Endometrium (tissue), 2 donors: Measurements from ENCODE around the gene GBX1.

Experiments used
- FAIRE-seq: peaks from 2 replicates; lab custom pipeline; 2012; peaks lifted over from hg19 to GRCh38; lab: Jason Lieb, UNC
- donor health status: control.
- donor health status: control.

Gene GBX1

DNA sequence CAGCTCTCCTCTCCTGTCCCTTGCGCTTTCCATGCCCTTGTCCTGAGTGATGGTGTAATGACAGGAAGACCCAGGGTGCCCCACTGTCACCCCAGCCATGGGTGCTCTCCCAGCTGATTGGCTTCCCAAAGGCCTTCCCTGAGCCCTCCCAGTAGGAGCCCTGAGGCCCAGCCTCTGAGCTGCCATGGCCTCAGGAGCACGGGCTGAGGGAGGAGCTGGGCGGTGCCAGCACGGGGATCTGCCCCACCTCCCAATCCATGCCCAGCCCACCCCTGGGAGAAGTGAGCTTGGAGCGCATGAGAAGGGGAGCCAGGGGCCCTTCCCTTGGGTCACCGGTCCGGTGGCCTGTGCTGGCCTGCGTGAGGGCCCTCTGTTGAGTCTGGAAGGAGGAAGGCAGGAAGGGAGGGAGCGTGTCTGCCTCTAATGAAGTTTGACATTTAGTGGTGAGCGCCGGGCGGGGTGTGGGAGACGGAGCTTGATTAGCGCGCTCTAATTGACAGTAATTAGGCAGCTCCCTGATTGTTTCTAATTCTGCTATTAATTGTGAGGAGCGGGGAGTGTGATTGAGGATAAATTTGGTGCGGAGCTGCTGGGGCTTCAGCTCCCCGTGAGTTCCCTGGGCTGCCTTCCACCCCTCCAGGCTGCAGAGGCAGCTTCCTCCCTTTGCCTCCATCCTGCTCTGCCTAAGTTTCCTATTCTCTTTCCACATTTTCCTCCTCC is 28.3 kb downstream of the GBX1 start:
- no peak for FAIRE-seq

DNA sequence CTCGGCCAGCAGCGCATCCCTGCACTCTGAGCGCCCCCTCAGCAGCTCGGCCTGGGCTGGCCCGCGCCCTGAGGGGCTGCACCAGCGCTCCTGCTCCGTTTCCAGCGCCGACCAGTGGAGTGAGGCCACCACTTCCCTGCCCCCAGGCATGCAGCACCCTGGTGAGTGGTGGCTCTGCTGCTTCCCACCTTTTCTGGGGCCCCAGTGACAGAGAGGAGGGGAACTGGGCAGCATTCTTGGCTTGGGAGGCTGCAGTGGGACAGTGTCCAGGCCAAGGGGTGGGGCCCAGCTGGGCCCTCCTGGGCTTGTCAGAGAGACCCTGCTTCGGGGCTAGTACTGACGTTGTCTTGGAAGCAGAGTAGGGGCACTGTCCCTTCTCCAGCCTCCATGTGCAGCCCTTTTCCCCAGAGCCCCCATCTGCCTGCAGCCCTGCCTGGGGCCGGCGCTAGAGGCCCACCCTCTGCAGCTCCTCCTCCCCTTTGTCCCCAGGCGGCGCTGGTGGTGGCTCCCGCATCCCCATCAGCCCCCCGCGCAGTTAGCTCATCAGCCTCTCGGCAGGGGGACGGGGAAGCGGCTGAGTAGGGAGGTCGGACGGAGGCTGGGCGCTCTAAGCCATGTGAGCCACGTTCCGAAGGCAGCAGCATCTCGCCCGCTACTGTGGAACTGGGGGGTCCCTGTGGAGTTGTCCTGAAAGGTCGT is 29.2 kb downstream of the GBX1 start:
- no peak for FAIRE-seq

DNA sequence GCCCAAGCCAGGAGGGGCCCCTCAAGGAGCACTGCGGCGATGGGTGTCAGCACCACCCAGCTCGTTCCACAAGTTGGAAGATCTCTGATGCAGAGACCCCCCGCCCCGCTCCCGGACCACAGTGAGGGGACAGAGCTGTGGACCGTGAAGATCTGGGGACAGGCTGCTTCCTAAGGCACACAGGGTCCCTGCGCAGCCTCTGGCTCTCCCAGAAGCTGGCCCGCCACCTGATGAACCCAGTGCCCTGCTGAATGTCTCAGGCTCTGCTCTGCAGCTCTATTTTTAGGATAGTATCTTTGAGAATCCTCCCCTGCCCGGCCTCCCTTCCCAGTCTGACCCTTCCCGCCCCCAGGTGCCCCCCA is 29.7 kb downstream of the GBX1 start:
- no peak for FAIRE-seq

DNA sequence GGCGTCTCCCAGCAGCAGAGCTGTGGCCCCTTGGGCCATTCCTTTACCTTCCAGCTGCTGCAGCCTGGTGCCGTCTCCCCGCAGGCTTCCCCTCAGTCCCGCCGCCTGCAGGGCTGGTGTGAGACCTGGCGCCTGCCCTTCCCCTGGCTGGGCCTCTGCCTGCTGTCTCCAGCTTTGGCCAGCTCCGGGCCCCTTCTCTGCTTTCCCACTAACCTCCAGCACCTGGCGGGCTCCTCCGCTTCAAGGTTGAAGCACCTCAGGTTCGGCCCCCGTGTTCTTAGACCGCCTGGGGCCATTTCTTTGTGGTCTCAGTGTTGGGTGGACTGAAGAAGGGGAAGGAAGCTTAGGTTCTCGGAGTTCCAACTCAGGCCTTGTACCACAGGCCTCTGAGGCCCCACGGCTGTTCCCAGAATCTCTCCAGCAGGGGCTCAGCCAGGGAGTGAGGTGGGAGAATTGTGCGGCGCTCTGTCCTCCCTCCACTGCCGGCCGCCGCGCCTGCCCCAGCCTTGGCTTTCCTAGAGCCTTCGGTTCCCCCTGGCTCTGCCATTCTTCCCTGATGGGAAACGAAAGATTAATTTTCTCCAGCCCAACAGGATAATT is 30.3 kb downstream of the GBX1 start:
- FAIRE-seq = no peak

DNA sequence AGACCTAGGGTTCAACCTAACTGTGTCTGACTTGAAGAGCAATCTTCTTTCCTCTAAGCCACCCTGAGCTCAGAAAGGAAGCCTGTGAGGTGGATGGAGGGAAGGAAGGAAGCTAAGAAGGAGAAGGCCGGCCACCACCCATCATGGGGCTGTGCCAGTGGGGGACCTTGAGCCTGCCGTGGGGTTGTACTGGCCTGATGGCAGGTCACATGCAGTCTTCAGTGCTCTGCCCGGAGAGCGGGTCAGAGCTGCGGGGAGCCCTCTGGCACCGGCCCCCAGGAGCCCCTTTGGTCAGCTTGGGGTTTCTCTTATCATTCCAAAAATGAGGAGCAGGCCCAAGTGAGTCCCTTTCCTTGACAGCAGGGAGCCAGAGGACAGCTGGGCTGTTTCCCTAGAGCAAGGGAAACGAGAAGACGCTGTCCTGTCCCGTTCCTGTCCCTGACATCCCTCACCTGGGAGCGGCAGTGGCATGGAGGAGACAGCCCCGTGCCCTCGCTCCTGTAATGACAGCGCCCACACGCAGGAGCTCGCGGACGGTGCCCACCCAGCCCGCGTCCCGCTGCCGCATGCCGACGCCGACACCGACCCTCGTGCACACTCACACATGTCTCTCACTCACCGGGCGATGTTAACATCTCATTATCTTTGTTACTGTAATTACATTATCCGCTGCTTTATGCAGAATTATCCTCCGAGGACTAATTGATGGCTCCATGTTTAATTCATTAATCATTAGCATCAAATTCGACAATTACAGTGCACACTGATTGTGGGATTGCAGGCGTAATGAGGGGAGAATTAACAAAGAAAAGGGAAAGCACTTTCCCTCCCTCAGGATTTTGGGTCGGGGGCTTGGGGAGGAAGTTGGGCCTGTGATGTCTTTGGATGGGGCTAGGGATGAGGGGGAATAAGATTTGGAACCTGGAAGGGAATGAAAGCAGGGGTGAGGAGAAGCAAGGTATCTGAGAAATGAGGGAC is 31.3 kb downstream of the GBX1 start:
- FAIRE-seq = no peak

DNA sequence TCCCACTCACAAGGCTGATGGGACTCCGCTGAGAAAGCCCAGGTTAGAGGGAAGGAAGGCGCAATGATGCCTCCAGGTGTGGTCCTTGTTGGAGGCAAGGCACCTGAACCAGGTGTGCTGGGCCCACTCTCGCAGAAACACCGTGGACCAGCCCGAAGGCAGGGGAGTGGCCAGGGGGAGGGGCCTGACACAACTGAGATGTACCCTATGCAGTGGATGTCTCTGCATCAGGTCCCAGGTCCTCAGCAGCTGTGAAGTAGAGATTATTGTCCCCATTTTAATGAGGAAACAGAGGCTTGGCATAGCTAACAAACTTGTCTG is 32.0 kb downstream of the GBX1 start:
- no peak for FAIRE-seq

DNA sequence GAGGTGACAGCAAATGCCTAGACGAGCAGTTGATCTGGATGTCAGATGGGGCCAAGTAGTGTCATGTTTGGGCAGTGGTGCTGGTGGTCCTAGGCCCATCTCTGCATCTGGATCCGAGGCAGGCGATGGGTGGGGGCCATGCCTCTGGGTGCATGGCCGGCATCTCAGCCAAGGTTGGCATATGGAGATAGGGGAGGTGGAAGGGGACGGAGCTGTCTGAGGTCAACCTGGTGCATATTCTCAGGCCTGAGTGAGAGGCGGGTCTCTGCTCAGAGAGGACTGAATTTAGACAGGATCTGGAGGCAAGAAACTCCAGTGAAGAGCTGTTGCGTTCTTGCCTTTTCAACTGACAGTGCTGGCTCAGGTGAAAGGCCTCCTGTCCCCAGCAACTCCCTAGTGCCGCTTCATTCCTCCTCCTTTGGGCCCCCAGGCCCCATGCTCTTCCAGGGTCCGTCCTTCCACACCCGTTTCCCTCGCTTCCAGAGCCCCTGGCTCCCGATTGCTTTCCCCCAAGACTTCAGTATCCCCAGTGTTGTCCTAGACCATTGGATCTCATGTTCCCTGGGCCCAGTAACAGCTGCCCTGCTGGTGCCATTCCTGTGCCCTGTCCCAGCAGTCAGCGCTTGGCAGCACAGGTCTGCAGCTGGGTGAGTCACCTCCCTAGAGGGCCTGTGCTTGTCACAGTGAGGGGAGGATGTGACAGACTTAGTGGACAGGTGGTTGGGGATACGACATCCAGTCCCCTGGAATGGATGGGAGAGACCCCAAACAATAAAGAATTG is 32.6 kb downstream of the GBX1 start:
- FAIRE-seq = no peak

DNA sequence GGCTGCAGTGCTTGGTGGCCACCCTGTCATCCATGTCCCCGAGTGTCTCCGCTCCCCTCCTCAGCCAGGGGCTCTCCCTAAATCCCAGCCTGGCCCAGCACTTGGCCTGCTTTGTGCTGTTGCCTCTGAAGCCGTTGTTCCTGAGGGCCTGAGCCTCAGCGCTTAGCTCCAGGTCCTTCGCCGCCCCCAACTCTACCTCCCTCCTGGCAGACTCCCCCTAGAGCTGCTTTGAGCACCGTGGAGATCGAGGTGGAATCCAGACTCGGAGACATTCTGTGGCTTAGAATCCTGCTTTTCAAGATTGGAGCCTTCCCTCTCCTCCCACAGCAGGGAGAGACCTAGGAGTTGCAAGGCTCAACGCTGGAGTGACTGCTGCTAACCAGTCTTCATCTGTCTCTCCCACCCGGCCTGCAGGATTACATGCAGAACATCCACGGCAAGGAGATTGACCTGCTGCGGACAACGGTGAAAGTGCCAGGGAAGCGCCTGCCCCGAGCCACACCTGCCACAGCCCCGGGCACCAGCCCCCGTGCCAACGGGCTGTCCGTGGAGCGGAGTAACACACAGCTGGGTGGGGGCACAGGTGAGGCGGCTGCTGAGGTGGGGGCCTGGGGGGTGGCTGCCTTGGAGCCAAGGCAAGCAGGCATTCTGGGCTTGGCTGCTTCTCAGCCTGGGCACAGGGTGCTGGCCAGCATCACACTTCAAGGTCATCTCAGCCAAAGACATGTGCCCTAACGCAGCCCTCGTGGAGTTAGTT is 33.3 kb downstream of the GBX1 start:
- no peak for FAIRE-seq

DNA sequence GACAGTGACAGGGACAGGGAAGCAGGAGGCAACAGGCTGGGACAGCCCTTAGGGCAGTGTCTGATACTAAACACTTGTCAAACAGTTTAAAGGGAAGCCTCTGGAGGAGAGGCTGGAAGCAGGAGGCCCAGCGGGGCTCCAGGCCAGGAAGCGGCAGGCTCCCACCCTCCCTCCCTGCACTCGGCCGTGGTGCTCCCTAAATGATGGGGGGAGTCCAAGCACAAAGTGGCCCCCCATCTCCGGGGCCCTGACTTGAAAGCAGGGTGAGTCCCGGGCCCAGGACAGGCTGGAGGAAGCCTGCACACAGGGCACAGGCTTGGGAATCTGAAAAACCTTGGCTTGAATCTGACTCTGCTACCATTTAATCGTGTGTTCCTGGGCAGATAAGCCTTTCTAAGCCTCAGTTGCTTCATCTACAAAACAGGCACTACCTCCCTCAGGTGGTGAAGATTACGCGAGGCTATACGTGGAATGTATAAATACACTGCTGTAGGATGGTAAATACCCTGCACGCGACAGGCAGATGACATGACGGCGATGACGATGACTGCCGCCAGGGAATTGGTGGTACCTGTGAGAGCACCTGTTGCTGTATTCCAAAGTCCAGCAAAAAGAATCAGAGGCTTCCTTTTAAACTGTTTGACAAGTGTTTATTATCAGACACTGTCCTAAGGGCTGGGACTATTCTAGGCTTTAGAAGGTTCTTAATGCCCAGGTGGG is 34.1 kb downstream of the GBX1 start:
- no peak for FAIRE-seq

DNA sequence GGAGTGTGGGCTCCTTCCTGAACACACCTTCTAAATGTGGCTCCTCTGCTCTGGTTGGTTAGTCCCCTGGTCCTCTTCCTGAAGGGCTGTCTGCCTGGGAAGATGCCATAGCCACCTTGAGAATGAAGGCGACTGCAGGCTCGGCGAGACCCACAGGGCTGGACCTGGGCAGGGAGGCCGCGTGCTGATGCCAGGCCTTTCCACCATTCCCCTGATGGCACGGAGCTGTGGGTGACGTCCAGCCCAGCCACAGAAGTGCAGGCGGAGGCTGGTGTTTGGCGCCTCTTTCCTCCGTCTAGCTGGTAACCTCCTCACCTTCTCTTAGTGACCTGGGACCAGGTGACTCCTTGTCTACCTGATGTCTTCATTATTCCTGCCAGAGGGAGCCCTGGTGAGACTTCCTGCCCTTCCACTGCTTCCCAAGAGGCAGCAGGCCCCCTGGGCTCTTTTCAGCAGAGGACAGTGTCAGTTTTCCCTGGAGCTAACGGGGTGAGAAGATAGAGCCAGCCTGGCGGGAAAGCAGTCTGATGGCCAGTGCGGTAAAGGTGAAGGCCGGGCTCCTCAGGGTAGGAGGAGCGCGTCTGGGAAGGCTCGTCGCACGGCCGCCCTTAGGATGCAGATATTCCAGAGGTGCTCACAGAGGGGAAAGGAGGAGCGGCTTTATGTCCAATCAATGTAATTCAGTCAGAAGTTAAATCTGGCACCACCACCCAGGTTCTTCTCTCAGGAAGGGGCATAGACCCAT is 34.9 kb downstream of the GBX1 start:
- FAIRE-seq = no peak

DNA sequence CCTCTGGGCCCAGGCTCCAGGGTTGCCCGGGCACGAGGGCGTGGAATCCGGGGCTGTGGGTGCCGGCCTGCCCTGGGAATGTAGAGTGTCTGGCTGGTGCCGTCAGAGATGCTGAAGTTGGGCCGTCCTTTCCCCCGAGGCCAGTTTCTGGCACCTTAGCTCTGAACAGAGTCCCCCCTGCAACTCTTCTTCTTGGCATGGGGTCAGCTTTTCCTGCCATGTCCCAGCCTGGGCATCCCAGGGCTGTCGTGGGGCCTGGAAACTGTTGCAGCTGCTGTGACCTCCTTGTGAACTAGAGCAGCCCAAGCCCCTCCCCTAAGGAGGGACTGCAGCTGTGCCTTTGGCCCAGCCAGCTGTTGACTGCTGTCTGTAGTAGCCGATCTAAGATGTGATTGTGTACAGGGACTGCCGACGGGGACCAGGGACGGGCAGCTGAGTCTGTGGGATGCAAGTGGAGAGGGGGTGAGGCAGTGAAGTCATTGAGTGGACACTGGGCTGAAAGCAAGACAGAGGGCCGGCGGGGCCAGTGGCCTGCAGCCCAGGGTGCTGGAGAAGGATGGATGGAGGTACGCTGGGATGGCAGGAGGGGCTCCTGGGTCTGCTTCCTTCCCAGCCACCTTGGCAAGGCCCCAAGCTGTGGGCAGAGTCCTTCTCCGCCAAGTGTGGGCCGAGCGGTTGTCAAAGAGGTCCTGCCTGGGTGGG is 35.8 kb downstream of the GBX1 start:
- FAIRE-seq = no peak

DNA sequence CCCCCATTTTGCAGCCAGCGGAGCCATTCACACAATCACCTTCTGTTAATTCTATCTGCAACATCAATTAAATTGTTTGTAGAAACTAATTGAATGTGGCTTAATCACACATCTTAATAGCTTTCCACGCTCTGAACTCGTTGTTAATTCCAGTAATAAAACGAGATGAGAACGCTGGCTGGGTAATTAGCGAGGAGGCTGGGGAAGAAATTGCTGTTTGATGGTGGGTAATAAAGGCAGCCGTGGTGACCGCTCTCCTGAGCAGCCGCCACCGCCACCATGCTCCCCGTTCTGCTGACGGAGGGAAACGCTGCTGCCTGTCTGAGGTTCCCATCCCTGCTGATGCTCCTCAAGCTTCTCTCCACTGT is 36.3 kb downstream of the GBX1 start:
- FAIRE-seq = no peak

DNA sequence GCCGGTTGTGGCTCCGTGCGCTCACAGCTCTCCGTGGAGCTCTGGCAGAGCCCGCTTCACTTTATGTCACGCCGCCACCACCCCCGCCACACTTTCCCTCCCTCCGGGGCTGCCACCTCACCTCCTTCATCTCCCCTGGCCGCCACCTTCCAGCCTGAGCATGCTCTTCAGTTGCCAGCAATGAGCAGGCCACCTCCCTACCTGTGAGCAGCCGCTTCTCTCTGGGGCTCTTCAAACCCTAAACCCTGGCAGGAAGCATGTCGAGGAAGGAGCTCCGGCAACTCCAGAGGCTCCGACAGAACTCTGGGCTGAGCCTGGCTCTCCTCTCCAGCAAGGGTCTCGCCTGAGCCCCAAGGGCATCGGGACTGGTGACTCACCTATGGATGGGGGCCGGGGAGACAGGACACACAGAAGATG is 36.7 kb downstream of the GBX1 start:
- FAIRE-seq = no peak

DNA sequence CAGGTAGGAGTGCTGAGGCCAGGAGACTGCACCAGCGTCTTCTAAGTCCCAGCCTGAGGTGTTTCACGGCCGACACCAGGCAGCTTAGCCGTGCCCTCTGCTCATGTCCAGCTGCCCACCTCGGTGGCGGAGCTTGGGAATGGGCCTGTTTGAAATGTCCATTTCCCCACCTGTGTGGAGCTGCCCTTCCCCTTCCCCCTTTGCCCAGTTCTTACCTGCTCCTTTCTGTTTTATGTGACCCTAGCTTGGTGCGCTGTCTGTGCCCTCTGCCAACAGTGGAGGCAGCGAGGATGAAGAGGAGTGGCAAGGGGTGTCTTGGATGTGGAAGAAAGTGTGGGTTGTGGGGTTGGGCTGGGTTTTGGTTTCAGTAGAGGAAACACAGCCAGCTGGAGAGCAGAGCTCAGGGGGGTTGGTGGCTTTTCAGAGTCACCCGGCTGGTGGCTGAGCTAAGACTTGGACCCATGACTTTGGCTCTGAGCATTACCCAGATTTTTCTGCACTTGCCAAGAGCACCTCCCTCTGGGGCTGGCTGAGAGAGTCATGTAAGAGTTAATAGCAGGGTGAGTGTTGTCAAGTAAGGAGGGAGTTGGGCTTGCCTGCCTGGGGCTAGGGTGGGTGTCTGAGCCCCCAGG is 37.4 kb downstream of the GBX1 start:
- FAIRE-seq = no peak

DNA sequence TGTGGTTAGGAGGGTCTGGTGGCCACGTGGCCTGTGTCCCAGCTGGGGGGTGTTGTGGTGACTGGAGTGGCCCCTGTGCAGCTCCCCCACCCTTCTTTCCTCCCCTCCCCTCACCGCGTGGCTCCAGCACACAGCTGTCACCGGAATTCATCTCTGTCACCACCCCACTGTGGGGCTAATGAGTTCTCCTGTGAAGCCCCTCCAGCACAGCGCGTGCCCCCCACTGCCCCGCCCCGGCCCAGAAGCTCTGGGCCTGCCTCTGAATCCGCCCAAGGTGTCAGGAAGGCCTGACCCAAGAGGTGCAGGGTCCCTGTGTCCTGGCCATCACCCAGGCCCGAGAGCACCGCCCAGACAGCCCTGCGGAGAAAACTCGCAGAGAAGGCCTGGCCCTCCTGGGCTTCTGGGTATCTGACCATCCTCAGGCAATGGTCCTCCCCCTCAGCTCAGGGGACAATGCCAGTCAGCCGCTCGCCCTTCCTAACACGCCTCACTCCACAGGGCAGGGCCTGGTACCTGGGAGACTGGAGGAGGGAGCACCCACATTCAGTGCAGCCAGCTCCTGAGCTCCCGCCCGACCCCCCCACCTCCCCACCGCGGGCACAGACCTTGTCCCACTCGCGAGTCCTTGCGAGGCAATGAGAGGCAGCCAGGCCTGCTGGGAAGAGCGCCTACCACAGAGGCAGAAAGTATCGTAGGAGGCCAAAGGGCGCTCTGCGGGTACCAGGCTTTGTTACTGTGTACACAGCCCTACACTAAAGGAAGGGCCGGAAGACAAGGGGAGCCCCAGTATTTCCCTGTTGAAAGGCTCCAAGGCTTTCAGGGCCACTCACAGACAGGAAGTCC is 38.2 kb downstream of the GBX1 start:
- no peak for FAIRE-seq

DNA sequence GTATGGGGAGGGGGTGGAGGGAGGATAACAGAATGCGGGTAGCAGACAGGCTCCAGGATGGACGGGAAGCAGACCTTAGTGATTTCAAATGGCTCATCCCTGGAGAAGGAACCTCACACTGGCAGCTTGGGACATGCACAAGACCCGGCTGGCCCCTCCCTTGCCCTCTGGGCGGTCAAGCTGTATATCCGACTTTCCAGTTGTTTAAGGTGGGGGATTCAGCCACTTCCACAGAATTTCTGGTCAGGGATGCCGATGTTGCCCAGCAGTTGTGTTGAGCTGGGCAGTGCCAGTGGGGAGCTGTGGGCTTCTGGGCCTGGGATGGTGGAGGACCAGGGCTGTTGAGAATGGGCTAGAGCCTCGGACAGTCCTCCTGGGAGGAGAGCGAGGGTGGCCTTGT is 38.8 kb downstream of the GBX1 start:
- no peak for FAIRE-seq

DNA sequence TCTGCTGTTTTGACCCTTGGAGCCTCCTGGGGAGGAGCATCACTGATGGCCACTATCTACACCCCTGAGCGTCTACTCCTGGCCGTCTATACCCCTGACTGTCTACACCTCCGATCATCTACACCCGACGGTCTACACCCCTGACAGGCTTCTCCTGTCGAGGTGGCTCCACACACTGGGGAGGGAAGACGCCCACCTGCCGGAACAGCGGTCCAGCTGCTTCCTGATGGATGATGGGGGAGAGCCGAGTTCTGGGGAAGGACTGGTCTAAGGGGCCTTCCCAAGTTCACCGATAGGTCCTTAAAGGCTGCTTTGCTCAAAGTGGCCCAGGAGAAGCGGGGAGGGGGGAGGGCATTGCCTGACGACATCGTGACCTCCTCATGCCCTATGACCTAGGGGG is 39.4 kb downstream of the GBX1 start:
- no peak for FAIRE-seq
